ENCODE measurements around the gene HRH1. TPM values are rescaled to one million over a fixed set of nuclear protein-coding genes. Genes with fewer than 3 reads are reported as not detected.

The HRH1 gene
- total RNA-seq, 6 experiments from 2014 or later: 0.14 to 0.66 (median 0.41) TPM; not detected in 2

GRCh38 chr3:11159421-11159904 lies 5.2 kb downstream of the HRH1 start:
- H3K4me1 ChIP-seq: peaks cover 0 to 5% (median 0%) of the 10 kb centered on the region in 4 donors
- no peaks in the 10 kb centered on the region for H3K36me3 ChIP-seq
- TF ChIP-seq POLR2A (IDR thresholded peaks at IDR 0.05) (no peak), CTCF (IDR thresholded peaks at IDR 0.05) (no peak)
- no peaks in the 10 kb centered on the region for H3K9me3 ChIP-seq
- WGBS (ENCODE audit: insufficient coverage, low coverage, low lambda C conversion rate, missing lambda C conversion rate): 31% methylated on average over 5 of the region's 5 CpGs
- peak; percentile 21 to 38 (median 25) for ATAC-seq
- DNase-seq: no peak
- intact Hi-C loops (cut with DNase I): no loop called here
- no peak overlapping the region for H3K4me3 ChIP-seq
- no peak overlapping the region for H3K27ac ChIP-seq
- H3K27me3 ChIP-seq: peaks cover 0 to 14% of the 10 kb centered on the region in 2 donors

- 64% methylated on average over 4 of the region's 7 CpGs for WGBS (ENCODE audit: insufficient coverage, low coverage, low lambda C conversion rate, missing lambda C conversion rate)
- no peak for DNase-seq
- H3K36me3 ChIP-seq: no peaks in the 10 kb centered on the region
- no peak for ATAC-seq
- intact Hi-C loops (cut with DNase I): no loop called here
- no peak for TF ChIP-seq POLR2A (IDR thresholded peaks at IDR 0.05)
- no peak for TF ChIP-seq CTCF (IDR thresholded peaks at IDR 0.05)
- no peaks in the 10 kb centered on the region for H3K27me3 ChIP-seq
- H3K9me3 ChIP-seq: no peaks in the 10 kb centered on the region
- H3K4me3 ChIP-seq: no peak overlapping the region
- H3K4me1 ChIP-seq: no peaks in the 10 kb centered on the region
- no peak overlapping the region for H3K27ac ChIP-seq
Measured at GRCh38 chr3:11161666-11162065, 7.4 kb downstream of the HRH1 start.

- no peak for ATAC-seq
- intact Hi-C loops (cut with DNase I): no loop called here
- WGBS (ENCODE audit: insufficient coverage, low coverage, low lambda C conversion rate, missing lambda C conversion rate): 55% methylated on average over 6 of the region's 6 CpGs
- TF ChIP-seq POLR2A (IDR thresholded peaks at IDR 0.05): no peak
- no peak for TF ChIP-seq CTCF (IDR thresholded peaks at IDR 0.05)
- DNase-seq: no peak
- Histone ChIP-seq H3K27me3 (no peaks in the 10 kb centered on the region), H3K4me1 (no peaks in the 10 kb centered on the region), H3K27ac (no peak overlapping the region), H3K4me3 (no peak overlapping the region), H3K36me3 (no peaks in the 10 kb centered on the region), H3K9me3 (no peaks in the 10 kb centered on the region)
Measured at GRCh38 chr3:11162401-11163345, 8.4 kb downstream of the HRH1 start.

GRCh38 chr3:11164607-11165006 lies 10.3 kb downstream of the HRH1 start:
- no peak for TF ChIP-seq CTCF (IDR thresholded peaks at IDR 0.05)
- TF ChIP-seq POLR2A (IDR thresholded peaks at IDR 0.05): no peak
- no peaks in the 10 kb centered on the region for H3K27me3 ChIP-seq
- no peaks in the 10 kb centered on the region for H3K4me1 ChIP-seq
- DNase-seq: no peak
- no peaks in the 10 kb centered on the region for H3K9me3 ChIP-seq
- H3K36me3 ChIP-seq: no peaks in the 10 kb centered on the region
- no peak overlapping the region for H3K27ac ChIP-seq
- 54% methylated on average over 4 of the region's 5 CpGs for WGBS (ENCODE audit: insufficient coverage, low coverage, low lambda C conversion rate, missing lambda C conversion rate)
- no peak for ATAC-seq
- intact Hi-C loops (cut with DNase I): no loop called here
- no peak overlapping the region for H3K4me3 ChIP-seq
